Lung (tissue), 12 donors: Measurements from ENCODE around the gene PCDHGA2. TPM values are rescaled to one million over a fixed set of nuclear protein-coding genes. Genes with fewer than 3 reads are reported as not detected.
A peak's percentile ranks its signal among the peaks of the same experiment; 100 is the strongest.

Source experiments
- ATAC-seq: fragments of 200-7000 bp; cut with Tn5 transposase; one replicate; pipeline ENCODE4 v1.9.1; 2020; ENCODE audit warnings: moderate number of reproducible peaks; ENCODE audit not compliant: insufficient read depth, low FRiP score
- DNase-seq, 3 donors: peaks; one replicate each; pipeline ENCODE4 v3.0.0-alpha.2; 2013 to 2017
- H3K27ac ChIP-seq, 2 donors: one replicate each; pipeline ENCODE4 v1.5.1; 2013; ENCODE audit warnings: mild to moderate bottlenecking in 2 of 2, moderate library complexity in 2 of 2, control low read depth in 1 of 2, inconsistent platforms in 1 of 2, low read depth in 1 of 2, low read length in 1 of 2
- H3K27me3 ChIP-seq, 3 donors: one replicate each; pipeline ENCODE4 v1.5.1; 2013; ENCODE audit warnings: low read length in 2 of 3; ENCODE audit not compliant: control insufficient read depth in 3 of 3, insufficient read depth in 3 of 3
- H3K36me3 ChIP-seq, 4 donors: one replicate each; pipeline ENCODE4 v1.5.1; 2013; ENCODE audit warnings: low read length in 4 of 4, mild to moderate bottlenecking in 1 of 4, moderate library complexity in 1 of 4; ENCODE audit not compliant: control insufficient read depth in 4 of 4, insufficient read depth in 4 of 4
- H3K4me1 ChIP-seq, 5 donors: one replicate each; pipeline ENCODE4 v1.5.1; 2013; ENCODE audit warnings: low read length in 5 of 5, mild to moderate bottlenecking in 2 of 5, moderate library complexity in 1 of 5; ENCODE audit not compliant: control insufficient read depth in 5 of 5, insufficient read depth in 5 of 5
- H3K4me3 ChIP-seq: one replicate; pipeline ENCODE4 v1.5.1; 2013; ENCODE audit warnings: mild to moderate bottlenecking, control low read depth, moderate library complexity
- H3K9ac ChIP-seq, 2 donors: one replicate each; pipeline ENCODE4 v1.5.1; 2013; ENCODE audit warnings: low read length in 2 of 2, control low read depth in 1 of 2; ENCODE audit not compliant: insufficient read depth in 1 of 2
- H3K9me3 ChIP-seq, 4 donors: one replicate each; pipeline ENCODE4 v1.5.1; 2013; ENCODE audit warnings: low read length in 3 of 4, mild to moderate bottlenecking in 1 of 4, moderate library complexity in 1 of 4; ENCODE audit not compliant: control insufficient read depth in 4 of 4, insufficient read depth in 3 of 4
- whole genome bisulfite sequencing, 2 donors: extraction: QIAGEN DNeasy Blood & Tissue Kit; methylation state at CpG; one replicate each; pipeline ENCODE4 v1.1.7; 2013; 5-methylcytosine and 5-hydroxymethylcytosine counted together
- polyA plus RNA-seq, 2 donors: library from polyadenylated mRNA; stranded (reverse); fragments of 200-250 nt; gene quantifications; one replicate each; pipeline ENCODE4 v1.2.1, GENCODE V29; 2013
- total RNA-seq, 2 donors: library from RNA; depleted of rRNA in 1 of 2; stranded (reverse); fragments of >200 nt in 1 of 2; gene quantifications; one replicate each; pipeline ENCODE4 v1.2.1, GENCODE V29; 2014 to 2021
- TF ChIP-seq, protein P1 (sequence below): IDR thresholded peaks from 2 replicates; pipeline ENCODE4 v1.5.1; 2012; ENCODE audit warnings: mild to moderate bottlenecking; ENCODE audit errors: control extremely low read depth, extremely low read depth
- donor health status: control.
- donor health status: control.
- donor health status: Bipolar disorder and iron deficiency.
- donor health status: healthy.
- donor health status: DM: yes; HTN: yes; CAD: no.

PCDHGA2 gene
- total and polyA plus RNA-seq, 4 donors, result 0.39 to 7.7 (median 3.3) TPM

DNA sequence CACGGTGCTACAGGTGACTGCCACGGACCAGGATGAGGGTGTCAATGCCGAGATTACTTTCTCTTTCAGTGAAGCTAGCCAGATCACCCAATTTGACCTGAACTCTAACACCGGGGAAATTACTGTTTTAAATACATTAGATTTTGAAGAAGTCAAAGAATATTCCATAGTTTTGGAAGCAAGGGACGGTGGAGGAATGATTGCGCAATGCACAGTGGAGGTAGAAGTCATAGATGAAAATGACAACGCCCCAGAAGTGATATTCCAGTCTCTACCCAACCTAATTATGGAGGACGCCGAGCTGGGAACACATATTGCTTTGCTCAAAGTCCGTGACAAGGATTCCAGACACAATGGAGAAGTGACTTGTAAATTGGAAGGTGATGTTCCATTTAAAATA is 50.1 kb downstream of the PCDHGA2 start:
- ATAC-seq (no peak), DNase-seq (no peak)
- TF ChIP-seq, protein P1, sequence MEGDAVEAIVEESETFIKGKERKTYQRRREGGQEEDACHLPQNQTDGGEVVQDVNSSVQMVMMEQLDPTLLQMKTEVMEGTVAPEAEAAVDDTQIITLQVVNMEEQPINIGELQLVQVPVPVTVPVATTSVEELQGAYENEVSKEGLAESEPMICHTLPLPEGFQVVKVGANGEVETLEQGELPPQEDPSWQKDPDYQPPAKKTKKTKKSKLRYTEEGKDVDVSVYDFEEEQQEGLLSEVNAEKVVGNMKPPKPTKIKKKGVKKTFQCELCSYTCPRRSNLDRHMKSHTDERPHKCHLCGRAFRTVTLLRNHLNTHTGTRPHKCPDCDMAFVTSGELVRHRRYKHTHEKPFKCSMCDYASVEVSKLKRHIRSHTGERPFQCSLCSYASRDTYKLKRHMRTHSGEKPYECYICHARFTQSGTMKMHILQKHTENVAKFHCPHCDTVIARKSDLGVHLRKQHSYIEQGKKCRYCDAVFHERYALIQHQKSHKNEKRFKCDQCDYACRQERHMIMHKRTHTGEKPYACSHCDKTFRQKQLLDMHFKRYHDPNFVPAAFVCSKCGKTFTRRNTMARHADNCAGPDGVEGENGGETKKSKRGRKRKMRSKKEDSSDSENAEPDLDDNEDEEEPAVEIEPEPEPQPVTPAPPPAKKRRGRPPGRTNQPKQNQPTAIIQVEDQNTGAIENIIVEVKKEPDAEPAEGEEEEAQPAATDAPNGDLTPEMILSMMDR, result no peak
- Histone ChIP-seq H3K36me3 (peaks cover 0 to 15% (median 0%) of the 10 kb centered on the region in 4 donors), H3K27me3 (peaks cover 0 to 2% (median 0%) of the 10 kb centered on the region in 3 donors), H3K27ac (no peak overlapping the region), H3K4me3 (no peak overlapping the region), H3K9me3 (peaks cover 3 to 47% (median 23%) of the 10 kb centered on the region in 4 donors), H3K9ac (no peak overlapping the region), H3K4me1 (no peaks in the 10 kb centered on the region)
- 40 to 54% methylated on average over 10 of the region's 10 CpGs for WGBS, 2 donors

DNA sequence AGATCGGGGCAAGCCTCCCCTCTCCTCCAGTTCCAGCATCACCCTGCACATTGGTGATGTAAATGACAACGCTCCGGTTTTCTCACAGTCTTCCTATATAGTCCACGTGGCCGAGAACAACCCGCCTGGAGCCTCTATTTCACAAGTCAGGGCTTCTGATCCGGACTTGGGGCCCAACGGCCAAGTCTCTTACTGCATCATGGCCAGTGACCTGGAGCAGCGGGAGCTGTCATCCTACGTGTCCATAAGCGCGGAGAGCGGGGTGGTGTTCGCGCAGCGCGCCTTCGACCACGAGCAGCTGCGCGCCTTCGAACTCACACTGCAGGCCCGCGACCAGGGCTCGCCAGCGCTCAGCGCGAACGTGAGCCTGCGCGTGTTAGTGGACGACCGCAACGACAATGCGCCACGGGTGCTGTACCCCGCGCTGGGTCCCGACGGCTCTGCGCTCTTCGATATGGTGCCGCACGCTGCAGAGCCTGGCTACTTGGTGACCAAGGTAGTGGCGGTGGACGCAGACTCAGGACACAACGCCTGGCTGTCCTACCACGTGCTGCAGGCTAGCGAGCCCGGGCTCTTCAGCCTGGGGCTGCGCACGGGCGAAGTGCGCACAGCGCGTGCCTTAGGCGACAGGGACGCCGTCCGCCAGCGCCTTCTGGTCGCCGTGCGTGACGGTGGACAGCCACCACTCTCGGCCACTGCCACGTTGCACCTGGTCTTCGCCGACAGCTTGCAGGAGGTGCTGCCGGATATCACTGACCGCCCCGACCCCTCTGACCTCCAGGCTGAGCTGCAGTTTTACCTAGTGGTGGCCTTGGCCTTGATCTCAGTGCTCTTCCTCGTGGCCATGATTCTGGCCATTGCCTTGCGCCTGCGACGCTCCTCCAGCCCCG is 50.8 kb downstream of the PCDHGA2 start:
- WGBS, 2 donors, result 35 to 41% methylated on average over 77 of the region's 77 CpGs
- DNase-seq, result no peak
- no peaks in the 10 kb centered on the region for H3K4me1 ChIP-seq
- TF ChIP-seq, protein P1, result no peak
- peaks cover 3 to 48% (median 22%) of the 10 kb centered on the region in 4 donors for H3K9me3 ChIP-seq
- H3K4me3 ChIP-seq, result no peak overlapping the region
- peaks cover 0 to 2% (median 0%) of the 10 kb centered on the region in 3 donors for H3K27me3 ChIP-seq
- ATAC-seq, result no peak
- no peak overlapping the region for H3K27ac ChIP-seq
- no peak overlapping the region for H3K9ac ChIP-seq
- H3K36me3 ChIP-seq, result peaks cover 0 to 19% (median 0%) of the 10 kb centered on the region in 4 donors

DNA sequence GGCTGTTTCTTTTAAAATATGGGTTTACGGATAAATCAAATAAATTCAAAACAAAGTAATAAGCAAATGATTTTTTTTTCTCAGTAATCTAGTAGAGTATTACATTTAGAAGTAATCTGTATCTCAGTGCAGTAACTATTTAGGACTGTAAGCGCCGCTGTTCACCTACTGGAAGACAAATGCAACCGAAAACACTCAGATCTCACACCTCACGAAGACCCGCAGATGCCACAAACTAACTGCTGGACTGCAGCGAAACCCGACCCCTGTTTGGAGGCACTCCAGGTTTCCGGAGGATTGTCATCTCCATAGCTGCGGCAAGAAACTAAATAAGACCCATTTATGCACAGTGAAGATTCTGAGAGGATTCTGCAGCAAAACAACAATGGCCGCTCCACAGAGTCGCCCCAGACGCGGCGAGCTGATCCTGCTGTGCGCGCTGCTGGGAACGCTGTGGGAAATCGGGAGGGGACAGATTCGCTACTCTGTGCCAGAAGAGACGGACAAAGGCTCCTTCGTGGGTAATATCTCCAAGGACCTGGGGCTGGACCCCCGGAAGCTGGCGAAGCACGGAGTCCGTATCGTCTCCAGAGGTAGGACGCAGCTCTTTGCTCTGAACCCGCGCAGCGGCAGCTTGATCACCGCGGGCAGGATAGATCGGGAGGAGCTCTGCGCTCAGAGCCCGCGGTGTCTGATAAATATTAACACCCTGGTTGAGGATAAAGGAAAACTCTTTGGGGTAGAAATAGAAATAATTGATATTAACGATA is 54.1 kb downstream of the PCDHGA2 start, which contains the start of gene PCDHGA8:
Gene PCDHGA8 (plus strand): TSS at position 205 of the 770 bp plus-strand sequence. CDS start 181 bp downstream, at position 386.
- Histone ChIP-seq H3K4me1 (no peaks in the 10 kb centered on the region), H3K27ac (no peak within 1 kb of the TSS), H3K27me3 (peaks cover 0 to 2% (median 0%) of the 10 kb centered on the region in 3 donors), H3K9me3 (peaks cover 3 to 42% (median 20%) of the 10 kb centered on the region in 4 donors), H3K36me3 (peaks cover 0 to 19% (median 0%) of the 10 kb centered on the region in 4 donors), H3K9ac (no peak within 1 kb of the TSS), H3K4me3 (no peak within 1 kb of the TSS)
- no peak for ATAC-seq
- DNase-seq, result peak in 1 of 3 donors; percentile 17
- TF ChIP-seq, protein P1, result no peak
- WGBS, 2 donors, result 27 to 28% methylated on average over 38 of the region's 38 CpGs

Other genes with a start within 250 kb of the PCDHGA2 start
Only the 30 nearest of the 38 such genes appear.
- gene PCDHB9, start 151.6 kb upstream of the PCDHGA2 start, total RNA-seq, result 1 to 10 TPM; 1.8 to 3.1 TPM
- under 1 TPM; 0.37 to 0.38 TPM for gene PCDHB9, start 151.6 kb upstream of the PCDHGA2 start, polyA plus RNA-seq
- 1 to 10 TPM; 1.9 to 6.3 TPM for gene PCDHB10, start 146.4 kb upstream of the PCDHGA2 start, total RNA-seq
- under 1 TPM; 0.53 to 0.63 TPM for gene PCDHB10, start 146.4 kb upstream of the PCDHGA2 start, polyA plus RNA-seq
- gene PCDHB11, start 139.1 kb upstream of the PCDHGA2 start, total RNA-seq, result 1 to 10 TPM; 2.2 to 9.6 TPM
- gene PCDHB11, start 139.1 kb upstream of the PCDHGA2 start, polyA plus RNA-seq, result under 1 TPM; 0.44 to 0.53 TPM
- 10 to 100 TPM in 1 of 2 donors, 1 to 10 TPM in 1; 2.8 to 10.1 TPM for gene PCDHB12, start 130.0 kb upstream of the PCDHGA2 start, total RNA-seq
- under 1 TPM; 0.47 to 0.71 TPM for gene PCDHB12, start 130.0 kb upstream of the PCDHGA2 start, polyA plus RNA-seq
- gene PCDHB13, start 124.8 kb upstream of the PCDHGA2 start, total RNA-seq, result 1 to 10 TPM; 3.3 to 7.7 TPM
- gene PCDHB13, start 124.8 kb upstream of the PCDHGA2 start, polyA plus RNA-seq, result under 1 TPM; 0.58 to 0.59 TPM
- gene PCDHB14, start 115.4 kb upstream of the PCDHGA2 start, total RNA-seq, result 10 to 100 TPM in 1 of 2 donors, 1 to 10 TPM in 1; 2.8 to 10.6 TPM
- 1 to 10 TPM in 1 of 2 donors, under 1 TPM in 1; 0.67 to 1.2 TPM for gene PCDHB14, start 115.4 kb upstream of the PCDHGA2 start, polyA plus RNA-seq
- 1 to 10 TPM; 3.2 to 8.0 TPM for gene PCDHB15, start 93.4 kb upstream of the PCDHGA2 start, total RNA-seq
- 1 to 10 TPM; 1.4 to 1.8 TPM for gene PCDHB15, start 93.4 kb upstream of the PCDHGA2 start, polyA plus RNA-seq
- under 1 TPM; 0.17 to 0.83 TPM for gene SLC25A2, start 34.7 kb upstream of the PCDHGA2 start, total RNA-seq
- gene SLC25A2, start 34.7 kb upstream of the PCDHGA2 start, polyA plus RNA-seq, result under 1 TPM; 0.05 to 0.22 TPM
- 10 to 100 TPM; 51.4 to 97.1 TPM for gene TAF7, start 18.0 kb upstream of the PCDHGA2 start, total RNA-seq
- 10 to 100 TPM; 29.9 to 76.2 TPM for gene TAF7, start 18.0 kb upstream of the PCDHGA2 start, polyA plus RNA-seq
- gene PCDHGA1, start 8.2 kb upstream of the PCDHGA2 start, total RNA-seq, result under 1 TPM; 0.57 to 0.71 TPM
- under 1 TPM; 0.15 to 0.16 TPM for gene PCDHGA1, start 8.2 kb upstream of the PCDHGA2 start, polyA plus RNA-seq
- 1 to 10 TPM; 2.1 to 5.1 TPM for gene PCDHGA3, start 5.1 kb downstream of the PCDHGA2 start, total RNA-seq
- gene PCDHGA3, start 5.1 kb downstream of the PCDHGA2 start, polyA plus RNA-seq, result under 1 TPM; 0.26 to 0.45 TPM
- gene PCDHGB1, start 11.3 kb downstream of the PCDHGA2 start, total RNA-seq, result 1 to 10 TPM; 2.4 to 8.4 TPM
- gene PCDHGB1, start 11.3 kb downstream of the PCDHGA2 start, polyA plus RNA-seq, result under 1 TPM; 0.17 to 0.20 TPM
- gene PCDHGA4, start 16.3 kb downstream of the PCDHGA2 start, total RNA-seq, result 1 to 10 TPM; 4.6 to 7.0 TPM
- gene PCDHGA4, start 16.3 kb downstream of the PCDHGA2 start, polyA plus RNA-seq, result under 1 TPM; 0.35 to 0.48 TPM
- 10 to 100 TPM in 1 of 2 donors, 1 to 10 TPM in 1; 4.6 to 10.1 TPM for gene PCDHGB2, start 21.2 kb downstream of the PCDHGA2 start, total RNA-seq
- under 1 TPM; 0.28 to 0.48 TPM for gene PCDHGB2, start 21.2 kb downstream of the PCDHGA2 start, polyA plus RNA-seq
- 1 to 10 TPM; 2.9 to 9.3 TPM for gene PCDHGA5, start 25.4 kb downstream of the PCDHGA2 start, total RNA-seq
- under 1 TPM; 0.31 to 0.32 TPM for gene PCDHGA5, start 25.4 kb downstream of the PCDHGA2 start, polyA plus RNA-seq
- gene PCDHGB3, start 31.5 kb downstream of the PCDHGA2 start, total RNA-seq, result 1 to 10 TPM; 3.2 to 7.9 TPM
- under 1 TPM; 0.18 to 0.24 TPM for gene PCDHGB3, start 31.5 kb downstream of the PCDHGA2 start, polyA plus RNA-seq
- gene PCDHGA6, start 35.1 kb downstream of the PCDHGA2 start, total RNA-seq, result 1 to 10 TPM; 4.9 to 8.5 TPM
- gene PCDHGA6, start 35.1 kb downstream of the PCDHGA2 start, polyA plus RNA-seq, result under 1 TPM; 0.59 to 0.96 TPM
- 1 to 10 TPM; 2.9 to 6.3 TPM for gene PCDHGA7, start 44.0 kb downstream of the PCDHGA2 start, total RNA-seq
- under 1 TPM; 0.23 to 0.30 TPM for gene PCDHGA7, start 44.0 kb downstream of the PCDHGA2 start, polyA plus RNA-seq
- gene PCDHGB4, start 48.9 kb downstream of the PCDHGA2 start, total RNA-seq, result 10 to 100 TPM in 1 of 2 donors, 1 to 10 TPM in 1; 6.9 to 12.1 TPM
- gene PCDHGB4, start 48.9 kb downstream of the PCDHGA2 start, polyA plus RNA-seq, result 1 to 10 TPM in 1 of 2 donors, under 1 TPM in 1; 0.31 to 1.0 TPM
- gene PCDHGA8, start 53.9 kb downstream of the PCDHGA2 start, total RNA-seq, result 1 to 10 TPM; 1.9 to 7.3 TPM
- under 1 TPM; 0.06 to 0.18 TPM for gene PCDHGA8, start 53.9 kb downstream of the PCDHGA2 start, polyA plus RNA-seq
- gene PCDHGB5, start 59.2 kb downstream of the PCDHGA2 start, total RNA-seq, result 10 to 100 TPM in 1 of 2 donors, 1 to 10 TPM in 1; 10.0 to 14.3 TPM
- gene PCDHGB5, start 59.2 kb downstream of the PCDHGA2 start, polyA plus RNA-seq, result 1 to 10 TPM; 1.2 to 2.5 TPM
- 10 to 100 TPM in 1 of 2 donors, 1 to 10 TPM in 1; 4.8 to 13.8 TPM for gene PCDHGA9, start 64.0 kb downstream of the PCDHGA2 start, total RNA-seq
- gene PCDHGA9, start 64.0 kb downstream of the PCDHGA2 start, polyA plus RNA-seq, result under 1 TPM; 0.59 to 0.90 TPM
- 10 to 100 TPM in 1 of 2 donors, 1 to 10 TPM in 1; 6.1 to 11.6 TPM for gene PCDHGB6, start 69.3 kb downstream of the PCDHGA2 start, total RNA-seq
- gene PCDHGB6, start 69.3 kb downstream of the PCDHGA2 start, polyA plus RNA-seq, result 1 to 10 TPM; 1.1 to 2.2 TPM
- gene PCDHGA10, start 74.2 kb downstream of the PCDHGA2 start, total RNA-seq, result 10 to 100 TPM in 1 of 2 donors, 1 to 10 TPM in 1; 5.7 to 12.9 TPM
- gene PCDHGA10, start 74.2 kb downstream of the PCDHGA2 start, polyA plus RNA-seq, result under 1 TPM; 0.89 to 0.96 TPM
- 10 to 100 TPM; 16.6 to 18.1 TPM for gene PCDHGB7, start 78.9 kb downstream of the PCDHGA2 start, total RNA-seq
- gene PCDHGB7, start 78.9 kb downstream of the PCDHGA2 start, polyA plus RNA-seq, result 1 to 10 TPM; 1.6 to 4.7 TPM
- 10 to 100 TPM in 1 of 2 donors, 1 to 10 TPM in 1; 3.8 to 11.1 TPM for gene PCDHGA11, start 82.3 kb downstream of the PCDHGA2 start, total RNA-seq
- gene PCDHGA11, start 82.3 kb downstream of the PCDHGA2 start, polyA plus RNA-seq, result under 1 TPM; 0.65 to 0.81 TPM
- 1 to 10 TPM; 5.6 to 7.9 TPM for gene PCDHGA12, start 91.7 kb downstream of the PCDHGA2 start, total RNA-seq
- gene PCDHGA12, start 91.7 kb downstream of the PCDHGA2 start, polyA plus RNA-seq, result 1 to 10 TPM; 1.2 to 1.6 TPM
- 100 to 1,000 TPM in 1 of 2 donors, 10 to 100 TPM in 1; 63.9 to 116 TPM for gene PCDHGC3, start 137.2 kb downstream of the PCDHGA2 start, total RNA-seq
- 10 to 100 TPM; 44.8 to 73.4 TPM for gene PCDHGC3, start 137.2 kb downstream of the PCDHGA2 start, polyA plus RNA-seq
- 1 to 10 TPM; 3.1 to 8.7 TPM for gene PCDHGC4, start 146.3 kb downstream of the PCDHGA2 start, total RNA-seq
- gene PCDHGC4, start 146.3 kb downstream of the PCDHGA2 start, polyA plus RNA-seq, result under 1 TPM; 0.08 to 0.24 TPM
- 1 to 10 TPM; 2.7 to 5.1 TPM for gene PCDHGC5, start 150.3 kb downstream of the PCDHGA2 start, total RNA-seq
- under 1 TPM; 0.14 to 0.39 TPM for gene PCDHGC5, start 150.3 kb downstream of the PCDHGA2 start, polyA plus RNA-seq